ENCODE measurements around the gene SLC22A8.
"Not testable (repeated sequence)": the region's sequence is repeated elsewhere in the genome, so short reads cannot be mapped to it uniquely, and the experiment has no call there.

The SLC22A8 gene, protein sequence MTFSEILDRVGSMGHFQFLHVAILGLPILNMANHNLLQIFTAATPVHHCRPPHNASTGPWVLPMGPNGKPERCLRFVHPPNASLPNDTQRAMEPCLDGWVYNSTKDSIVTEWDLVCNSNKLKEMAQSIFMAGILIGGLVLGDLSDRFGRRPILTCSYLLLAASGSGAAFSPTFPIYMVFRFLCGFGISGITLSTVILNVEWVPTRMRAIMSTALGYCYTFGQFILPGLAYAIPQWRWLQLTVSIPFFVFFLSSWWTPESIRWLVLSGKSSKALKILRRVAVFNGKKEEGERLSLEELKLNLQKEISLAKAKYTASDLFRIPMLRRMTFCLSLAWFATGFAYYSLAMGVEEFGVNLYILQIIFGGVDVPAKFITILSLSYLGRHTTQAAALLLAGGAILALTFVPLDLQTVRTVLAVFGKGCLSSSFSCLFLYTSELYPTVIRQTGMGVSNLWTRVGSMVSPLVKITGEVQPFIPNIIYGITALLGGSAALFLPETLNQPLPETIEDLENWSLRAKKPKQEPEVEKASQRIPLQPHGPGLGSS
- 0 to 0.04 reads per million in 2 donors for total RNA-seq

DNA sequence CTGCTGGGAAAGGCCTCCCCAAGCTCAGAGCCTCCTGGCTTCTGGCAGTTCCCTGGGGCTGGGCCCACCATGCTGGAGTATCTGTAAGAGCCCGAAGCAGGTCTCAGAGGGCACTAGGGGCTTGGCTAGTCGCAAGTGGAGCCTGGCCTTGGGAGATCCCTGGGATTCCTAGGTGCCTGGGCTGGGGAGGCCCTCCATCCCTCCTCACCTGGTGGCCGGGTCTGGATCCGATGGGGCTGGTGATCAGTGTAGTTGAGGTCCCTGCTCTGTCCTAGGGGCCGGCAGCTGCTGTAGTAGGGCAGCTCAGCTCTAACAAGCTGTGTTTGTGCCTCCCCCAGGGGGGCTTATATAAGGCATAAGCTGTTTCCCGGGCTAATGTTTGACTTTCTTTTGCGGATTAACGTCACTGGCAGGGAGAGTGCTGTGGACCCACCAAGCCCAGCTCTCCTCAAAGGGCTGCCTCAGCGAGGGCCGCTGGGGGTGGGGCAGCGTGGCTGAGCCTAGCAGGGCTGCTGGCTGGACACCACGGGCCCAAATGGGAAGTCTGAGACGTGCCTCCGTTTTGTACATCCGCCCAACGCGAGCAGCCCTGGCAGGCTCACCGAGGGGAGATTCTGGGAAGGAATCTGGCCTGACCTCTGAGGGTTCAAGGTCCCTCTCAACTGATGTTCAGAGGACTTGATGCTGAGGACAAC is at the start of gene SLC22A8:
SLC22A8 (minus strand) TSS at position 321 of the 695 bp plus-strand sequence. CDS start 883 bp downstream, outside the sequence.
- no peak for DNase-seq

DNA sequence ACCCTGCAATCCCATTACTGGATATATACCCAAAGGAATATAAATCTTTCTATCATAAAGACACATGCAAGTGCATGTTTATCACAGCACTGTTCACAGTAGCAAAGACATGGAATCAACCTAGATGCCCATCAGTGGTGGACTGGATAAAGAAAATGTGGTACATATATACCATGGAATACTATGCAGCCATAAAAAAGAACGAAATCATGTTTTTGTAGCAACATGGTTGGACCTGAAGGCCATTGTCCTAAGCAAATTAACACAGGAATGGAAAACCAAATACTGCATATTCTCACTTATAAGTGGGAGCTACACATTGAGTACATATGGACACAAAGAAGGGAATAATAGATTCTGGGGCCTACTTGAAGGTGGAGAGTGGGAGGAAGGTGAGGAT is 30.6 kb upstream of the SLC22A8 start:
- DNase-seq: not testable (repeated sequence)

DNA sequence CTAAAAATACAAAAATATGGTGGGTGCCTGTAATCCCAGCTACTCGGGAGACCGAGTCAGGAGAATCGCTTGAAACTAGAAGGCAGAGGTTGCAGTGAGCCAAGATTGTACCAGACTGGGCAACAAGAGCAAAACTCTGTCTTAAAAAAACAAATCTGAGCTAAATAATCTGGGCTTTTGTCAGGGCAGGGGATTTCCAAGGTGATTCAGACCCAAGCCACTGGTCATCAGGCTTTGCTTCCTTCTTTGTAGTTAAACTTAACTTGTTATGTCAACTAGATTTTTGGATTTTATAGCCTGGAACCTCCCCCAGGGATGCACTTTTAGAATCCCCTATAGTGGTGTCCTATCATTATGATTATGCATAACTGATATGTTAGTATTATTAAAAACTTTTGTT is 27.0 kb upstream of the SLC22A8 start:
- DNase-seq: no peak

DNA sequence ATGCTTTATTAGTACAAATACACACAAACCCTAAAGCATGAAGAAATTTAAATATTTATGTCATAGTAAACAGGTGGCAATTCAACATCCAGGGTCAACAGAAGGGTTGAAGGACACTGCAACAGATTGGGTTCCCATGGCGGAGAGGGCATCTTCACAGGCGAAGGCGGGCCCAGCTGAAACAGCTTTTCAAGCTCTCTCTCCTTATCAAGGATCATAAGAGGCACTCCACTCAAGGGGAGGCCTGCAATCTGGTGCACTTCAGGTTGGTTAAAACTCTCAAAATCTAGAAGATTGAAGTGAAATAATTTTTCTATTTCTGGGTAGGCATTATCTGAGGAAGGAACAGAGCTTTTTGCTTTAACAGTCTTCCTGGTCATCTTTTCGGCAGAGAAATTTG is 16.8 kb upstream of the SLC22A8 start:
- no peak for DNase-seq

DNA sequence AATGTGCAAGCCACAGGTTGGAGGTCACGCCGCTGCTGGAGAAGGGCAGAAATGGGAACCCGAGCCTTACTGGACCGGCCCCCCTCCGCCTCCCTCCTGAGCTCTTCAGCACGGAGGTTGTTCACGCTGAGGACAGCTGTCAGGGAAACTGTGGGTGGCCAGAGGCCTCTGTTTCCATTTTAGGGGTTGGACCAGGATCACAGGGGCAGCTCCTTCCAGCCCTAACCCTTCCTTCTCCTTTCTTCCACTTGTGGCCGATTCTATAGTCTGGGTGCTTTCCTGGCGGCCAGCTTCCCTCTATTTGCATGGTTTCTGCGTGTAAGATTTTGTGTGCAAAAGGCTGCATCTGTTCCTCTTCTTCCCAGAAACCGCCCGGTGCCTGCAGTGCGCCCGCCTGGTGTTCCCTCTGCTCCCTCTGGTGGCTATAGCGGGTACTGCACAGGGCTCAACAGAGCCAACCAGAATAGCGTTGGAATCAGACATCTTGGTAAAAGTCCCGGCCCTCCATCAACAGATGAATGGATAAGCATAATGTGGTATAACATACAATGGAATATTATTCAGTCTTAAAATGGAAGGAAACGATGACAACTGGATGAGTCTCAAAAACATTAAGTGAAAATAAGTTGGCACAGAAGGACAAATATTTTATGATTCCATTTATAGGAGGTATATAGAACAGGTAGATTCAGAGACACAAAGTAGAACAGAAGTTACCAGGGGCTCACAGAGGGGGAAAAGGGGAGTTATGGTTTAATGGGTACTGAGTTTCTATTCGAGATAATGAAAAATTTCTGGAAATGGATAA is 8.4 kb upstream of the SLC22A8 start:
- no peak for DNase-seq

DNA sequence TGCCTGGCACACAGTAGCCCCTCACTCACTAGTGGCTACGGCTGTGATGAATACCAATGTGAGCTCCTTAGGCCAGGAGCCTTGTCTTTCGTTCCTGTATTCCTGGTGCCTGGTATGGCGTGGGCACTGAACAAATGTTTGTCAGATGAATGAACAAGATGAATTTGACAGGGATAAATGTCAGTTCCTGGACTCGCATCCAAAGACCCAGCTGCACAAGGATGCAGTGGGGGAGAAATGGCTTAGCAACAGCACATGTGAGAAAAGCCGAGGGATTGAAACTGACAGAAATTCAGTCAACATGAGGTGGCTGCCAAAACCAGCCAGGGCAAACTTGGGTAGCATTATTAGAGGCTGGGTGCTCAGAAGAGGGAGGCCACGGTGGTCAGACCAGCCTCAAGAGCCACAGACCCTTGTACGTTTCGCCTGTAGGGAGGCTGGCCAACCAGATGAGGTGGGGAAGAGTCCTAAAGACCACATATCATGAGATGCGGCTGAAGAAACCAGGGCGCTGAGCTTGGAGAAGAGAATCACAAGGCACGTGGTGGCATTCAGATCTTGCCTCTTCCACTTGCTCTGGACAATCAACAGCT is 7.7 kb upstream of the SLC22A8 start:
- no peak for DNase-seq

DNA sequence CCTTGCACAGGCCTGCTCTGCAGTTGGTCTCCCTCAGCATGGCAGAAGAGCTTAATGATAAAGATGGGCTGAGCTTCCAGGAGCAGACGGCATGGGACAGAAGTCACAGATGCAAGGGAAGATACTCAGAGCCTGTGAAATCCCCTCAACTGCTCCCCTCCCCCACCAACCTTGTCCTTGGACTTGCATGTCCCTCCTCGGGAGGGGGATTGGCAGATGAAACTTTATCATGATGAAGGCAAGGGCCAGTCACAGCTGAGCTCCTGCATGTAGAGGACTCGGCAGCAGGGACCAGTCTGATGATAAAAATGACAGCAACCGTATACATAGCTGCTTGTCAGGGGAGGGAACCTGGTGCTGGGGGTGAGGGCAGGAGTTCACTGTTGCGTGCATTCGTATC is 6.8 kb upstream of the SLC22A8 start:
- no peak for DNase-seq

DNA sequence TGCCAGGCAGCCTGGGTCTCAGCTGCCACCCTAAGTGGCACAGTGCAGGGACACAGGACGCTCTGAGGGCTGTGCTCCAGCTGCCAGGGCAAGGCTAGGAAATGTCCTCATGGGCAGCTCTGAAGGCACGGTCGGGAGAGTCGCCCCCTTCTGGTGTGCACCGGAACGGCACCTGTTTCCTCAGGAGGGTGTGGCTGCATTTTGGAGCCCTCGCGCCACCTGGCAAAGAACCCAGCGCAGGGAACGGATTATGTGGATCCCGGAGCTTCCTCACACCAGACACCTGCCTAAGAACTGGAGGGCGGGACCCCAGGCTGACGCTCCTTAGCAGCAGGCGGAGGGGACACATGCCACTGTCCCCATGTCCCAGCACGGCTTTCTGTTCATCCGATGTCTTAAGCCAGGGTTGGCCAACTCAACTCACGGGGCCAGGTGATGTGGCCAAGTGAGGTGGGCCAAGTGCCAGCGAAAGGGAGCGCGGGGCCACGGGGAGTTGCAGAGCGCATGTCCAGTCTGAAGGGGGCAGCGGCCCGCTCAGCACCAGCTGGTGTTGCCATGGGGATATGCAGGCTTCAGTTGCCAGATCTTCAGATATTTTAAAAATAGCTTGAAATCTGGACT is 5.1 kb upstream of the SLC22A8 start:
- DNase-seq: no peak

DNA sequence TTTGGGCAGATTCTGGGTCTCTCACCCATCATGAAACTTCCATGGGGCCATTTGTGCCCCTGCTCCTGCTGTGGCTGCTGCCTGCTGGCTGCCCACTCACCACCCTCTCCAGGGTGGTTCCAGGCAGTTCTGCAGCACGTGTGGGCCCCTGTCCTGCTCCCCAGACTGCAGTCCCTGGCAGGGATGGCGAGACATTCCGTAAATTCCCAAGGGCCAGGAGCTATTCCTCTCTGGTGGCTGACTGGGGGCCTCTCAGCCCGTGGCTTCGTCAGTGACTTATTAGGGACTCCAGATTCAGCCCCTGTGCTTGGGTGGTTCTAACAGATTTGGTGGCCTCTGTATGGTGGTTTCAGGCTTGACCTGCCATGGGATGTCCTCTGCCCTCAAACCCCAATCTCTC is 3.9 kb upstream of the SLC22A8 start:
- DNase-seq: no peak

DNA sequence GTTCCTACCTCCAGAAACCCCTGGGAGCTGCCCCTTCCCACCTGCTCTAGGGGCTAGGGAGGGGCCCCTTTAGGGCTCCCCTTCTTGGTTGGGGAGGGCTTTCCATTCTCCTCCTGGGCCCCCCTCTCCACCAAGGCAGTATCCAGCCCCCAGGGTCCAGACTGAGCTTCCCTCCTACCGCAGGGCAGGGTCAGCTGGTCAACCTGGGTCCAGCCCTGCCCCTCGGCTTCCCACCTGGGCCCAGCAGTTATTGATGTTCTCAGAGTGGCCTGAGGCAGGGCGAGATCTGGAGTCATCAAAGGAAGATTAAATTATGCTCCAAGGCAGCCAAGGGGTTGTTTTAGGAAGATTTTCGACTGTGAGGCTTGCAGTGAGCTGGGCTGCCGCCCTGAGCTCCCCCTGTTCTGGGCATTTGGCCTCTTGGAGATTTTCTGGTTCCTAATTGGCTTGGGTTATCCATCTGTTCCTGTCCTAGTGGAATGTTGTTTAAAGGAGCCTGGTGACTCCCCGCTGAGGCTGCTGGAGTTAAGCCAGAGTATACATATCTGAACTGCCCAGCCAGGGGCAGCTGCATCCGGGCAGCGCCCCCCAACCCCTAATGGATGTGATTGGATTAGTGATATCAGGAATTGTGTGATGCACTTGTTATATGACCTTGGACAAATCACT is 1.8 kb upstream of the SLC22A8 start:
- no peak for DNase-seq

DNA sequence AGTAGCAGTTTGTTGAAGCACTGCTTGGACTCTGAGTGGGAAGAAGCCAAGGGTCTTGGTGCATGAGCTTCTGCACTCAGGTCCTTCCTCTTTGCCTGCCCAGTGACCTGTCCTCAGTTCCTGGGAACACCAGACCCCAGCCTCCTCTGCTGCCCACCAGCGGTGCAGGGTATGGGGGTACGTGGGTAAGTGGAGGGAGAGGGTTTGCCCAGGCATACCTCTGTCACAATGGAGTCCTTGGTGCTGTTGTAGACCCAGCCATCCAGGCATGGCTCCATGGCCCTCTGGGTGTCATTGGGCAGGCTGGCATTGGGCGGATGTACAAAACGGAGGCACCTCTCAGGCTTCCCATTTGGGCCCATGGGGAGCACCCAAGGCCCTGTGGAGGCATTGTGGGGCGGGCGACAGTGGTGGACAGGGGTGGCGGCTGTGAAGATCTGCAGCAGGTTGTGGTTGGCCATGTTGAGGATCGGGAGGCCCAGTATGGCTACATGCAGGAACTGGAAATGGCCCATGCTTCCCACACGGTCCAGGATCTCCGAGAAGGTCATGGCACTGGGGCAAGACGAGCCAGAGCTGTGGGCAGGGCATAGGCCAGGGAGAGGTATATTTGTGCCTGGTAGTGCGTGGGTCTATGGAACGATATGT is 1.1 kb downstream of the SLC22A8 start:
- no peak for DNase-seq

DNA sequence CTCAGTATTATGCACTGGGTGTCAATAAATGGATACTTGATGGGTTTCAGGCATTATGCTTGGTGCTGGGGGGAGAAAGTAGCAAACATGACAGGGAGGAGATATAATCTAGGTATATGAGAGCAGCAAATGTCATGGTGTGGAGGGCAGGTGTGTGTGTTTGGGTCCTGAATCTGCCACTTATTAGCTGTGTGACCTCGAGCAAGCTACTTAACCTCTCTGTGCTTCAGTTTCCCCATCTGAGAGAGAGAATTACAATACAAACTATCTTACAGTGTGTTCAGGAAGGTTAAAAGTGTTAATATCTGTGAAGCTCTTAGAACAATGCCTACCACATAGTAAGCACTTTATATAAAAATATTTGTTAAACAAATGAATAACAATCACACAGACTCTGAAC is 2.8 kb downstream of the SLC22A8 start:
- no peak for DNase-seq

DNA sequence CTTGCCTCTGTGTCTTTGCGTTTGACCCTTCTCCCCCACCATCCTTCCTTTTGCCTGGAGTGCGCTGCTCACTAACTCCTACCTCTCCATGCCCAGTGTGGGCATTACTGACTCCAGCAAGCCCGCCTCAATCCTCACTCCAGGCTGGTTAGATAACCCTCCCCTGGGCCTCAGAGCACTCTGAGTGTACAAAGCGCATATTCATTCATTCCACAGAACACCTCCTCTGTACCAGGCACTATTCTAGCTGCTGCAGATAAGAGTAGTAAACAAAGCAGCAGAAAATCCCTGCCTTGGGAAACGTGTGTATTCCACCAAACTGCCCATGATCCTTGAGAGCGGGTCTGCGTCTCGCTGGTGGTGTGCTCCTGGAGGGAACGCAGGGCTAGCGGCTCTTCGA is 3.2 kb downstream of the SLC22A8 start:
- DNase-seq: no peak

DNA sequence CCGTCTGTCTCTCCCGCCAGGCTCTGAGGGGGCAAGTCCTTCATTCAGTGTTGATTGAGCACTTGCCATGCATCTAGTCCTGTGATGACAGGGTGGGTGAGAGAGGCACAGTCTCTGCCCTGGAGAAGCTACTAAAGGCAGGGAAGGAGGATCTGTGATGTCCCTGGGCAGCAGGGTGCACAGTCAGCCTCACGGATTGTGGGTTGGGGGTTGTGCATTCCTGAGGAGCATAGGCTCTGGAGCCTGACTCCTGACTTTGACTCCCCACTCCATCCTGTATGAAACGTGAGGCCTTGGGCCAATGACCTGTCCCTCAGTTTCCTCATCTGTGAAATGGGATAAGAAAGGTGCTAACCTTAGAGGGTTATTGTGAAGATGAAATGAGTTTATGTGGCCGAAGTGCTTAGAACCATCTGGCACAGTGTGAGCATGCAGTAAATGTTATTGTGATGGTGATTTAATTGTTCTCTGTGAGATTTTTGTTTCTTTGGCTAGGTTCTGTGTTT is 4.7 kb downstream of the SLC22A8 start:
- no peak for DNase-seq

DNA sequence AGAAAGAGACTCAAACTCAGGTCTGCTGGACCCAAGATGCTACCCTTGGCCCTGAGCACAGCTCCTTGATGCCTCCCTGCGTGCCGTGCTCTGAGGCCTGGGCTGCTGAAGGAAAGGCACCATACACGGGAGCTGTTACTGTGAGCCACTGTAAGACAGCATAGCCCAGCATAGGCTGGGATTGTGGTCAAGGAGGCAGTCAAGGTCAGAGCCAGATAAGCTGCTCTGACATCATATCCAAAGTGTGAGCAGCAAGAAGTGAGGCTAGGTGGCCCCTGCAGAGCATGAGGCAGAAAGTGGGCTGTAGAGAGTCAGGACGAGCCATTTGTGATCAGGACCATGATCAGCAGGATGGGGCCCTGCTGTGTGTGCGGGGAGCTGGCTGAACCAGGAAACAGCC is 7.7 kb downstream of the SLC22A8 start:
- no peak for DNase-seq

DNA sequence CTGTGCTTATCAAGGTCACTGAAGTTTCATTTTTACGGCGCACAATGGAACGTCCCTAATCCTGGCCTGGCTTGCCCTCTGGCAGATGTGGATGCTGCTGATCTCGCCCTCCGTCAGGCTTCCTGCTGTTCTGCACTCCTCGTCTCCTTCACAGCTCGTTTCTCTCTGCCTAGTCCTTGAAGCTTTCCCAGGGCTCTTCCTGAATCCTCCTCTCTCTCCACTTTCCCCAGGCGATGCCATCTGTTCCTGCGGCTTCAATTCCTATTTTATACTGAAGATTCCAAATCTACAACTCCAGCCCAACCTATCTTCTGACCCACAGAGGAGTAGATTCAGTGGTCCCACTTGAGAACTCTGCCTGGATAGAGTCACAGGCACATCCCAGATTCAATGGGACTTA is 14.2 kb downstream of the SLC22A8 start:
- DNase-seq: no peak

DNA sequence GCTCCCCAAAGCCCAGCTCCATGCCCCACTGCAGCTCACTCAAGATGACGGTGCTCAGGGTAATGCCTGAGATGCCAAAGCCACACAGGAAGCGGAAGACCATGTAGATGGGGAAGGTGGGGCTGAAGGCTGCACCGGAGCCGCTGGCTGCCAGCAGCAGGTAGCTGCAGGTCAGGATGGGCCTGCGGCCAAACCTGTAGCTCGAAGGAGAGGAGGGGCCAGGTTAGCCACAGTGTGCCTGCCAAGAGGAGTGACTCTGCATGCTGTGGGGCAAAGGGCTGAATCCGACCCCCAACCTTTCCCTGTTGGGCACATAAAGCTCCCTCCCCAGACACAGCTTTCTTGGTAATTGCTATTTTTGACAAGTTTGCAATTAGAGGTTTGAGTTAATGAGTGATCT is 16.0 kb downstream of the SLC22A8 start:
- DNase-seq: no peak

DNA sequence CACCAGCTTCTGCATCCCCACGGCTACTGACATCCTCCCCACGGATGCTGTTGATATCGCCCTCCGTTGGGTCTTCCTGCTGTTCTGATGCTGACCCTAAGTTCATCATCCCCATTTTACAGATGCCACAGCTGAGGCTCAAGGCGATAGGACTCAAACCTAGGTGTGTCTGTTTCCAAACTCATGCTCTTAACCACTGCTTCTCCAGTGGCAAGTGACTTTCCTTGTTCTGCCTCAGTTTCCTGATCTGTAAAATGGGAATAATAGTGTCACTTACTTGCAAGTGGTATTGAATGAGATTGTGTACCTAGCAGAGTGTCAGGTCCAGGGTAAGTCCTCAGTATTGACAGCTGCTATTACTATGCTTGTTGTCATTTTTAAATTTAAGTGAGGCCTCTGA is 16.5 kb downstream of the SLC22A8 start:
- no peak for DNase-seq

DNA sequence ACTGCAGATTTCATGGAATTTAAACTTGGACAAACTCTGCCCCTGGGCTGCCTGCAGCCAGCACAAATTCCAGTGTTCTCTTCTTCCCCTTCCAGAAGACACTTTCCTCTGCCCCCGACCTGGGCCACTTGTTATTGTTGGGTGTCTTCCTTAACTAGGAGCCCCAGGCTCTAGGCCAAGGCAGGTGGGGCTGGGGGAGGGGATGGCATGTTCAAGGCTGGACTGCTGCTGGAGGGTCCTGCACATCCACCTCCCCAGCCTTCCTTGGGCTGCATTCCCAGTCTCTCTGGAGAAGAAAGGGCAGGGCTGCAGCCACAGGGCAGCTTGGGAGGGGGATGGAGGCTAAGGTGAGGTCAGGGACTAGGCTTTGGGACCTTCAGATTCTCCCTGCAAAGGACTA is 19.4 kb downstream of the SLC22A8 start:
- no peak for DNase-seq

DNA sequence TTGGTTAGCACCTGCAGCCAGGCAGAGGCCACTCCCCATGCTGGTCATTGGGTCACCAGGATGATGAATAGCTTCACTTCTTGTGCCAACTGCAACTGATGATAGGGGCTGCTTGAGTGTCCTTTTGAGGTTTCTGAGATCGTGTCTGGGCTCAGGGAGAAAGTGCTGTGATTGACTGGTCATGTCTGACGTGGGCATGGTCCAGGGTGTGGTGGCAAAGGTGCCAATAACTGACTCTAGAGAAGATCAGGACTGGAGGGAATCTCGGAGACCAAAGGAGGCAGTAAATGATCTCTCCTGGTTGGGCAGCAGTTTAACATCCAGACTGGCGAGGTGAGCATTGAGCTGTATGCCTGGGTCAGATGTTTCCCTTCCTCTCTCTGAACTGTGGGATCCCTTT is 20.9 kb downstream of the SLC22A8 start:
- no peak for DNase-seq

DNA sequence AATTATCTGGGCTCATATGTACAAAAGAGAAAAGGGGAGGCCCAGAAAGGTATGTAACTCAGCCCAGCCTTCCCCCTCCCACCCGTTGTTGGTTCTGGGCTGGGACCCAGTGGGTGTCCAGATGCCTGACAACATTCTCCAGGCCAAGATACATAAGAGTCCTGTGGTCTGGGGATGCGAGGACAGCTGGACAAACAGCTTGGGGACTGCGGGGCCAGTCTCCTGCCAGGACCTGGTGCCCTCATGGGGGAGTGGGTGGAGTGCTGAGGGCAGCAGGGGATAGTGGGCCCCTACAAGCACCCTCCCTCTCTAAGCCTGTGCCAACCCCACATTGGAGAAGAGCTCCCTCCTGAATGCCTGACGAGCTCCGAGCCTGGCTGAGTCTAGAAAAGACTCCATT is 27.4 kb downstream of the SLC22A8 start:
- DNase-seq: no peak

Measured in activated gamma-delta T cell (primary cell).